Esophagus (tissue), 2 donors: ENCODE measurements around the gene GPBP1L1. TPM values are rescaled to one million over a fixed set of nuclear protein-coding genes. Genes with fewer than 3 reads are reported as not detected.
"Not testable (repeated sequence)": the region's sequence is repeated elsewhere in the genome, so short reads cannot be mapped to it uniquely, and the experiment has no call there.

Experiments used
- H3K27ac ChIP-seq, 2 donors: one replicate each; pipeline ENCODE4 v1.5.1; 2013; ENCODE audit warnings: low read depth in 2 of 2, mild to moderate bottlenecking in 2 of 2, inconsistent platforms in 1 of 2, low read length in 1 of 2, moderate library complexity in 1 of 2
- H3K27me3 ChIP-seq, 2 donors: one replicate each; pipeline ENCODE4 v1.6.1; 2013; ENCODE audit warnings: low read length in 2 of 2, control low read depth in 1 of 2, mild to moderate bottlenecking in 1 of 2; ENCODE audit not compliant: insufficient read depth in 2 of 2, control insufficient read depth in 1 of 2
- H3K36me3 ChIP-seq, 2 donors: one replicate each; pipeline ENCODE4 v1.6.1; 2013; ENCODE audit warnings: low read length in 1 of 2; ENCODE audit not compliant: control insufficient read depth in 2 of 2, insufficient read depth in 2 of 2
- H3K4me1 ChIP-seq, 2 donors: one replicate each; pipeline ENCODE4 v1.6.1; 2013; ENCODE audit warnings: low read length in 1 of 2; ENCODE audit not compliant: control insufficient read depth in 2 of 2, insufficient read depth in 2 of 2
- H3K4me3 ChIP-seq, 2 donors: one replicate each; pipeline ENCODE4 v1.5.1; 2013; ENCODE audit warnings: low read length in 2 of 2, mild to moderate bottlenecking in 2 of 2, low read depth in 1 of 2, moderate library complexity in 1 of 2
- H3K9me3 ChIP-seq, 2 donors: one replicate each; pipeline ENCODE4 v1.6.1; 2013; ENCODE audit warnings: mild to moderate bottlenecking in 2 of 2, low read depth in 1 of 2, low read length in 1 of 2, moderate library complexity in 1 of 2; ENCODE audit not compliant: control insufficient read depth in 2 of 2, insufficient read depth in 1 of 2
- WGBS, 2 donors: extraction: QIAGEN DNeasy Blood & Tissue Kit; methylation state at CpG; one replicate each; pipeline ENCODE4 v1.1.7; 2013; 5-methylcytosine and 5-hydroxymethylcytosine counted together
- polyA plus RNA-seq, 2 donors: library from polyadenylated mRNA; stranded (reverse); fragments of 200-250 nt; gene quantifications; one replicate each; pipeline ENCODE4 v1.2.3, GENCODE V29; 2013
- donor health status: healthy with polysubstance abuse.
- donor health status: Bipolar disorder and iron deficiency.

Gene GPBP1L1
- polyA plus RNA-seq: 10 to 100 TPM; 48.6 to 53.0 TPM

- H3K4me1 ChIP-seq: no peaks in the 10 kb centered on the region
- WGBS, 2 donors: 0 to 1% methylated on average over 49 to 52 of the region's 52 CpGs
- peak within 1 kb of the TSS; percentile 83 to 91 for H3K4me3 ChIP-seq
Measured at GRCh38 chr1:45686288-45687013, at the start of gene GPBP1L1. GPBP1L1 (minus strand) TSS chr1:45686533; CDS start chr1:45659087, 27,446 bp downstream.

GRCh38 chr1:45730780-45731319 lies 44.5 kb upstream of the GPBP1L1 start:
- Histone ChIP-seq H3K9me3 (no peaks in the 10 kb centered on the region), H3K36me3 (no peaks in the 10 kb centered on the region), H3K27ac (peak overlapping the region in 1 of 2 donors; percentile 4), H3K4me3 (no peak overlapping the region), H3K4me1 (peaks cover 2 to 3% of the 10 kb centered on the region in 2 donors), H3K27me3 (no peaks in the 10 kb centered on the region)
- 96% methylated on average over 1 of the region's 1 CpG for WGBS, 2 donors

More at GRCh38 chr1:45686288-45687013, at the start of gene GPBP1L1:
- Histone ChIP-seq H3K9me3 (no peaks in the 10 kb centered on the region), H3K36me3 (peaks cover 0 to 4% of the 10 kb centered on the region in 2 donors), H3K27me3 (no peaks in the 10 kb centered on the region), H3K27ac (peak within 1 kb of the TSS; percentile 99)

GRCh38 chr1:45730075-45730779 lies 43.9 kb upstream of the GPBP1L1 start:
- Histone ChIP-seq H3K9me3 (no peaks in the 10 kb centered on the region), H3K27me3 (no peaks in the 10 kb centered on the region), H3K4me3 (no peak overlapping the region), H3K36me3 (no peaks in the 10 kb centered on the region), H3K4me1 (peaks cover 2 to 3% of the 10 kb centered on the region in 2 donors), H3K27ac (peak overlapping the region; percentile 64 to 73)
- 66 to 67% methylated on average over 3 of the region's 3 CpGs for WGBS, 2 donors

GRCh38 chr1:45726007-45726406 lies 39.7 kb upstream of the GPBP1L1 start:
- not testable (repeated sequence) for H3K27me3 ChIP-seq, H3K27ac ChIP-seq, H3K4me1 ChIP-seq, H3K9me3 ChIP-seq, H3K4me3 ChIP-seq, H3K36me3 ChIP-seq
- 96 to 98% methylated on average over 9 of the region's 9 CpGs for WGBS, 2 donors

GRCh38 chr1:45723248-45723930 lies 37.1 kb upstream of the GPBP1L1 start:
- no peak overlapping the region for H3K4me3 ChIP-seq
- no peaks in the 10 kb centered on the region for H3K9me3 ChIP-seq
- no peaks in the 10 kb centered on the region for H3K36me3 ChIP-seq
- no peaks in the 10 kb centered on the region for H3K27me3 ChIP-seq
- H3K4me1 ChIP-seq: no peaks in the 10 kb centered on the region
- H3K27ac ChIP-seq: no peak overlapping the region

- 94 to 97% methylated on average over 3 of the region's 3 CpGs for WGBS, 2 donors
- no peaks in the 10 kb centered on the region for H3K4me1 ChIP-seq
- H3K27me3 ChIP-seq: no peaks in the 10 kb centered on the region
- no peak overlapping the region for H3K27ac ChIP-seq
- no peaks in the 10 kb centered on the region for H3K36me3 ChIP-seq
- H3K4me3 ChIP-seq: no peak overlapping the region
- H3K9me3 ChIP-seq: no peaks in the 10 kb centered on the region
Measured at GRCh38 chr1:45722809-45723208, 36.5 kb upstream of the GPBP1L1 start.

- Histone ChIP-seq H3K4me3 (no peak overlapping the region), H3K27me3 (no peaks in the 10 kb centered on the region), H3K9me3 (no peaks in the 10 kb centered on the region), H3K4me1 (no peaks in the 10 kb centered on the region), H3K27ac (no peak overlapping the region), H3K36me3 (no peaks in the 10 kb centered on the region)
- 81 to 95% methylated on average over 1 of the region's 1 CpG for WGBS, 2 donors
Measured at GRCh38 chr1:45721207-45721606, 34.9 kb upstream of the GPBP1L1 start.

GRCh38 chr1:45718289-45718688 lies 32.0 kb upstream of the GPBP1L1 start:
- 100% methylated on average over 1 of the region's 1 CpG for WGBS, 2 donors
- H3K27me3 ChIP-seq: no peaks in the 10 kb centered on the region
- no peaks in the 10 kb centered on the region for H3K4me1 ChIP-seq

GRCh38 chr1:45717386-45717785 lies 31.1 kb upstream of the GPBP1L1 start:
- H3K27ac ChIP-seq, H3K27me3 ChIP-seq, H3K36me3 ChIP-seq, H3K4me1 ChIP-seq, H3K4me3 ChIP-seq, H3K9me3 ChIP-seq: not testable (repeated sequence)
- 83 to 84% methylated on average over 8 of the region's 8 CpGs for WGBS, 2 donors

More at GRCh38 chr1:45718289-45718688, 32.0 kb upstream of the GPBP1L1 start:
- H3K4me3 ChIP-seq: no peak overlapping the region
- H3K9me3 ChIP-seq: no peaks in the 10 kb centered on the region
- no peak overlapping the region for H3K27ac ChIP-seq
- no peaks in the 10 kb centered on the region for H3K36me3 ChIP-seq
